ENCODE measurements around the gene SPRR4.

The SPRR4 gene, protein sequence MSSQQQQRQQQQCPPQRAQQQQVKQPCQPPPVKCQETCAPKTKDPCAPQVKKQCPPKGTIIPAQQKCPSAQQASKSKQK

DNA sequence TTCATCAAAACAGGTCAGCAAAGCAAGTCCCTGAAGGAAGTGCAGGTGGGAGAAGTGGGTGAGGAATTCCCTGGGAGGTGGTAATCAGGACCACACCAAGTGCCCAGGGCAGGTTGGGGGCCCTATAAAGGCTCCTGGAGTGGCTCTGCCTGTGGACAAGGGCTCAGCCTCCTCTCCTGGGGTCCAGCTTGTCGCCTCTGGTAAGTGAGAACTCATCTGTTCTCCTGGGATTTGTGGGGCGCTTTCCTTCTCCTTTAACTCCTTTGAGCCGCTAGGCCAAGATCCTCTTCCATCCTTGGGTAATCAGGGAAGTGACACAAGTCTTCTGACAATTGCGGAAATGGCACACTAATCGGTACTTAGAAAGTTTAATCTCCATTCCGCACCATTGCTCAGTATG lies at the start of gene SPRR4:
Gene SPRR4 (plus strand): TSS at position 154 of the 400 bp plus-strand sequence. CDS start 1,243 bp downstream, outside the sequence.
- TF ChIP-seq, protein P1, sequence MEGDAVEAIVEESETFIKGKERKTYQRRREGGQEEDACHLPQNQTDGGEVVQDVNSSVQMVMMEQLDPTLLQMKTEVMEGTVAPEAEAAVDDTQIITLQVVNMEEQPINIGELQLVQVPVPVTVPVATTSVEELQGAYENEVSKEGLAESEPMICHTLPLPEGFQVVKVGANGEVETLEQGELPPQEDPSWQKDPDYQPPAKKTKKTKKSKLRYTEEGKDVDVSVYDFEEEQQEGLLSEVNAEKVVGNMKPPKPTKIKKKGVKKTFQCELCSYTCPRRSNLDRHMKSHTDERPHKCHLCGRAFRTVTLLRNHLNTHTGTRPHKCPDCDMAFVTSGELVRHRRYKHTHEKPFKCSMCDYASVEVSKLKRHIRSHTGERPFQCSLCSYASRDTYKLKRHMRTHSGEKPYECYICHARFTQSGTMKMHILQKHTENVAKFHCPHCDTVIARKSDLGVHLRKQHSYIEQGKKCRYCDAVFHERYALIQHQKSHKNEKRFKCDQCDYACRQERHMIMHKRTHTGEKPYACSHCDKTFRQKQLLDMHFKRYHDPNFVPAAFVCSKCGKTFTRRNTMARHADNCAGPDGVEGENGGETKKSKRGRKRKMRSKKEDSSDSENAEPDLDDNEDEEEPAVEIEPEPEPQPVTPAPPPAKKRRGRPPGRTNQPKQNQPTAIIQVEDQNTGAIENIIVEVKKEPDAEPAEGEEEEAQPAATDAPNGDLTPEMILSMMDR (conservative IDR thresholded peaks at IDR 0.05; ENCODE audit: low read depth, low read length), result no peak
- no peak for DNase-seq (ENCODE audit: low read depth)
- no peak within 1 kb of the TSS for H3K4me3 ChIP-seq (ENCODE audit: low read depth, low read length)

DNA sequence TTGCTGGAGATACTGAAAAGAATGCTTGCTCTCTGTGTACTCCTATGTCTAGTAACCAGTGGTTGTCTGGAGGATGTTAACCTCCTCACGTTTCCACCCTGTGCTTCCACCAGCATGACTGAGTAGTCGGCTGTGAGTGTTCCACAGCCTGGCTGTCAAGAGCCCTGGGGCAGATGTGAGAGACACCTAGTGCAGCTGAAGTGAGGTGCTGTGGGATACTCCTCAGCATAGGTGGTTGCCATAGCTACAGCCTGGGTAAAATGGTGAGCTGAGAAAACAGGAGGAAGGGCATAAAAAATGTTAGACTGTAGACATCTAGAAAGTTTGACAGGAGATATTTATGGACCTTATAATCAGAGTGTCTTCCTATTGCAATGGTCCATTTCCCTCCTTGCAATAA lies 46.3 kb upstream of the SPRR4 start:
- no peak overlapping the region for H3K4me3 ChIP-seq (ENCODE audit: low read depth, low read length)
- TF ChIP-seq, protein P1 (conservative IDR thresholded peaks at IDR 0.05; ENCODE audit: low read depth, low read length), result no peak
- DNase-seq (ENCODE audit: low read depth), result no peak

DNA sequence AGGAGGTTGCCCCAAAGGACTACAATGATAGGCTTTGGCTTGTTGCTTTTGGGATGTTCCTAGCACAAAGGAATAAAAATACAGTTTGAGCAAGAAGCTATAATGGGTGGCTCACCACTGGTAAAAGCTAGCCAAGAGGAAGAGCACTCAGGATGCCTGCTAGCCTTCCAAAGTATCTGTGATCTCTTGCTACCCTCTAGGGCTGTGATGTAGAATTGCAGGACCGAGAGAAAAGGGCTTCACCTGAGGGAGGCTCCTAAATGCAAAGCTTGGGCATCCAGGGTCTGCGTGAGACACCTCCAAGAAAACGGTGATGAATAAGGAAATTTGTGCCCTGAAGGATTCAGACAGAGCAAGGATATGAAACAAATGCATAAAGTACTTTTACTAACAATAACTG lies 44.4 kb upstream of the SPRR4 start:
- no peak for DNase-seq (ENCODE audit: low read depth)
- TF ChIP-seq, protein P1 (conservative IDR thresholded peaks at IDR 0.05; ENCODE audit: low read depth, low read length), result no peak
- no peak overlapping the region for H3K4me3 ChIP-seq (ENCODE audit: low read depth, low read length)

DNA sequence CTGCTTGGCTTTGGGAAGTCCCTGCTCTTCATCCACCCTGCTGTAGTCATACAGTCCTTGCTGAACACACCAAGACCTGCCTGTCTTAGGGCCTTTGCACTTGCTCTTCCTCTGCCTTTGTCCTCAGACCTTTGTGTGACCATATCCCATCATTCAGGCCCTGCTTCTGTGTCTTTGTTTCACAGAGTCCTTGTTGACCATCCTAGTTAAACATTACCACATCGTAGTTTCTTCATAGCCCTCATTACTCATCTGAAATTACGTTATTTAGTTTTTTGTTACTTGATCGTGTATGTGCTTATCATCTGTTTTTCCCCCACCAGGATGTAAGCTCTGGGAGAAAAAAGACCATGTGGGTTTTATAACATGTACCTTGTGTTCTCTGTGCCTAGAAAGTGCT lies 41.8 kb upstream of the SPRR4 start:
- TF ChIP-seq, protein P1 (conservative IDR thresholded peaks at IDR 0.05; ENCODE audit: low read depth, low read length), result no peak
- no peak overlapping the region for H3K4me3 ChIP-seq (ENCODE audit: low read depth, low read length)

DNA sequence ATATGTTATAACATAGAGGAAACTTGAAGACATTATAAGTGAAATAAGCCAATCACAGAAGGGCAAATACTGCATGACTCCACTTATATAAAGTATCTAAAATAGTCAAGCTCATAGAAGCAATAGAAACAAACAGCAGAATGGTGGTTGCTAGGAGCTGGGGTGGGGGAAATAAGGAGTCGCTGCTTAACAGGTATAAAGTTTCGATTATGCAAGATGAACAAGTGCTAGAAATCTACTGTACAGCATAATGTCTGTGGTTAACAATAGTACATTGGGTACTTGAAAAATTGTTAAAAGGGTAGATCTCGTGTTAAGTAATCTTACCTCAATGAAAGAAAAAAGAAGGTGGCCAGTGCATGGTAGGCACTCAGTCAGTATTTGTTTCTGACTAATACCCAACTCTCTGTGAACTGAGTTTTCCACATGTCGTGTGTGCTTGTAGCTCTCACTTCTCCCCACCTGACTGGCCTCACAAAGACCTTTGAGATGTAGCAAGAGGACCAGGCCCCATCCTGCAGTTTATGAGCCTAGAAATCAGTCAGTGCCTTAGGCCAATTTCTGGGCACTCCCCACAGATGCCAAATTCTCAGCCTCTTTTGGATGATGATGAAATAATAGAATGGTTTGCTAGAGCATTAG lies 38.2 kb upstream of the SPRR4 start:
- DNase-seq (ENCODE audit: low read depth), result no peak
- TF ChIP-seq, protein P1 (conservative IDR thresholded peaks at IDR 0.05; ENCODE audit: low read depth, low read length), result no peak
- H3K4me3 ChIP-seq (ENCODE audit: low read depth, low read length), result no peak overlapping the region

More for the DNA sequence above, 41.8 kb upstream of the SPRR4 start:
- DNase-seq (ENCODE audit: low read depth), result no peak

DNA sequence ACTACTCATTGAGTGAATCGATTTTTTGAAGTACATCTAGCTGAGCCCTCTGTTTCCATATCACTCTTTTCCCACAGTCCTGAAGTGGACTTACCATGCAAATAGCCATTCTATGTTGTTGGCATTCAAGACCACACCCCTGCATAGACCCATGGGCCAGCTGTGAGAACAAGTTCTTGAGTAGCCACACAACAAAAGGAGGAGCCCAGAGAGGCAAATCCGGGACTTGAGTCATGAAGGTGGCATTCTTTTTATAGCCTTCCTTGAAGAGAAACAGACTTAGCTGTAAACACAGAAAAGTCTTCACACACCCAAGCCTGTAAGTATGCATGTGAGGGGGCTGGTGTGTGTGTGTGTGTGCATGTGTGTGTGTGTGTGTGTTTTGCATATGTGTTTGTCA lies 37.3 kb upstream of the SPRR4 start:
- TF ChIP-seq, protein P1 (conservative IDR thresholded peaks at IDR 0.05; ENCODE audit: low read depth, low read length), result no peak
- no peak for DNase-seq (ENCODE audit: low read depth)

DNA sequence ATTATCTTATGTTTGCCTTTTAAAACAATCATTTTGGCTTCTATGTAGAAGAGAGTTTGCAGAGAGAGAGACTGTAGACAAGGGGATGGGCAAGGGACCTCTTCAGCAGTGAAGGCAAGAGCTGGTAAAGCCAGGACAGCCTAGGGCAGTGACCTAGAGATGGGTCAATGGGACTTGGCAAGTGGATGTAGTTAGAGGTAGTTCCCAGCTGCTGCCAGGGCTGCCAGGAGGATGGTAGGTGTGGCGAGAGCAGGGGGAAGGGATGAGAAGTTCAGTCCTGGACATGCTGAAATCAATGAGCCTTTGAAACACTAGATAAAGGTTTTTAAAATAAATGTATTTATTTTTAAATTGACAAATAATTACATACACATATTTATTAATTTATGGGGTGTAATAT lies 29.8 kb upstream of the SPRR4 start:
- TF ChIP-seq, protein P1 (conservative IDR thresholded peaks at IDR 0.05; ENCODE audit: low read depth, low read length), result no peak
- H3K4me3 ChIP-seq (ENCODE audit: low read depth, low read length), result no peak overlapping the region
- DNase-seq (ENCODE audit: low read depth), result no peak

More for the DNA sequence above, 37.3 kb upstream of the SPRR4 start:
- H3K4me3 ChIP-seq (ENCODE audit: low read depth, low read length), result no peak overlapping the region
